ENCODE measurements around the gene MSH5.

MSH5 gene

DNA sequence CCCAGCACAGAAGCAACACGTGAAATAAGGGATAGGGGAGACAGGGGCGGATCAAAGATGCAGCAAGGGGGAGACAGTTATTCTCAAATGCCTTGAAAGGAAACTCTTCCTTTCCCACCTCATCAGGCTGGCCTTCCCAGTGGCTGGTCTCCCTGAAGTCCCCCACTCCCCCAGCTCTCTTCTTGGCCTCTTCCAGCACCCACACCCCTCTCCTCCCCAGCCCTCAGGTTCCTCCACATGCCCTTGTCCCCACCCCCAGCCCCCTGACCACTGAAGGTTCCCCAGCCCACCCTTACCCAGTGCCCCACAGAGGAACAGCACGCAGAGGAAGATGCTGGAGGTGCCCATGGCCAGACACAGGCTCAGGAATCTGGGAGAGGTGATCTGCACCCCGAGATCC is 26.3 kb upstream of the MSH5 start:
- DNase-seq, result no peak

DNA sequence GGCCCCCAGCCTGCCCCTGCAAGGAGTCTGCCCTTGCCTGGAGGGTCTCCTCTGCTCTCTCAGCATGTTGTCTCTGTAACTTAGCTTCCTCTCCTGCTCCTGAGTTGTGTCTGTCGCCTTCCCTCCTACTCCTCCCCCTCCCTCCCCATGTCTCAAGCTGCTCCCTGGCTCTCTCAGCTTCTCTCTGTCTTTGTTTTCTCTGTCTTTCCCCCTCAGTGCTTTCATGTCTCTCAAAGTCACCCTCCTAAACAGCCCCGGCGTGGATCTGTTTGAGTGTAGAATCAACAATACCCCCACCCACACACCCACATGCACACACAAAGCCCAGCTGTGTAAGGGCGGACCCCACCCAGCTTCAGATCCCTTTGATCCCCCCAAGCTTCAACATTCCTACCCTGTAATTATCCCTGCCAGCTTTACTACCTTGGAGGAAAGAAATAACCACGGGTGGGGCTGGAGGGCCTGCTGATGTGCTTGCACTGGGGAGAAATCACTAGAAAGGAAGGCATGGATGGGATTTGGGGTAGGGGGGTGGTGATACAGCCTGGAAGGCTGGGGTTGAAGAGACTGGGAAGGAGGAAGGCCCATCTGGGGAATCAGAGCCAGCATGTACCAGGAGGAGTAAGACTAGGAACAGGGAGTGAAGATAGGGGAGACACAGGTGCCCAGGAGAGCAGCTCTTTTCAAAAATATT is 25.7 kb upstream of the MSH5 start:
- DNase-seq, result no peak

DNA sequence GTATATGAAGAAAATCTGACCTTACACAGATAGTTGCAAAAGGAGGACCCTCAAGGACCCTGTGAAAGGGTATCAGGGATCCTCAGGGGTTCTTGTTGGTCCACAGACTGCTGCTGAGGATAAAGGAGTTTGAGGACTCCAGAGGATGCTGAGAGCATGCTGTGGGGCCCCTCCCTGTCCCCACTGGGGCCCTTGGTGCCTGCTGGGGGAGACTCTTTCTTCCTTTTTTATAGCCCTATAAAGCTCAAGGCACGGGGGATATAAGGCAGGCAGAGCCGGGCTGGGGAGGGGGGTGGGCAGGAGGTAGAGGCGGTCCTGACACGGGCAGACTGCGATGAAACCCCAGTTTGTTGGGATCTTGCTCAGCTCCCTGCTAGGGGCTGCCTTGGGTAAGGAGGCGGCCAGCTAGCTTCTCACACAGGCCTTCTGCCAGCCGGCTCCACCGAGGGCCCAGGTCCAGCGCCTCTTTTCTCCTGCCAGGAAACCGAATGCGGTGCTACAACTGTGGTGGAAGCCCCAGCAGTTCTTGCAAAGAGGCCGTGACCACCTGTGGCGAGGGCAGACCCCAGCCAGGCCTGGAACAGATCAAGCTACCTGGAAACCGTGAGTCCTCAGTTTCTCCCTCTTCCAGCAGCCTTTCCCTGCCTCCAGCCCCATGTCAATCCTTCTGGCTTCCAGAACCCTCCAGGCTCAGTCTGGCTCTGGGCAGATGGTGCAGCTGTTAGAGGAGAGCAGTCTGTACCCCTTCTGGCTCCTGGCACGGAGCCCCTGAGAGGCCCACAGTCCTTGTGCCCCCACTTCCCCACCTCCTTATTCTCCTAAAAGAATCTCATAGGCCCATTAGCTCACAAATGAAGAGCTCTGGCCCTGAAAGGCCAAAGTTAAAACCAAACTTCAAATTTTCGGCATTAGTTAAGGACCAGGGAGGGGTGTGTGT is 24.5 kb upstream of the MSH5 start, which contains the start of gene LY6G6D:
TSS of gene LY6G6D (plus strand) at position 327 of the 937 bp plus-strand sequence. CDS start at position 335, 8 bp downstream.
- DNase-seq, result no peak

DNA sequence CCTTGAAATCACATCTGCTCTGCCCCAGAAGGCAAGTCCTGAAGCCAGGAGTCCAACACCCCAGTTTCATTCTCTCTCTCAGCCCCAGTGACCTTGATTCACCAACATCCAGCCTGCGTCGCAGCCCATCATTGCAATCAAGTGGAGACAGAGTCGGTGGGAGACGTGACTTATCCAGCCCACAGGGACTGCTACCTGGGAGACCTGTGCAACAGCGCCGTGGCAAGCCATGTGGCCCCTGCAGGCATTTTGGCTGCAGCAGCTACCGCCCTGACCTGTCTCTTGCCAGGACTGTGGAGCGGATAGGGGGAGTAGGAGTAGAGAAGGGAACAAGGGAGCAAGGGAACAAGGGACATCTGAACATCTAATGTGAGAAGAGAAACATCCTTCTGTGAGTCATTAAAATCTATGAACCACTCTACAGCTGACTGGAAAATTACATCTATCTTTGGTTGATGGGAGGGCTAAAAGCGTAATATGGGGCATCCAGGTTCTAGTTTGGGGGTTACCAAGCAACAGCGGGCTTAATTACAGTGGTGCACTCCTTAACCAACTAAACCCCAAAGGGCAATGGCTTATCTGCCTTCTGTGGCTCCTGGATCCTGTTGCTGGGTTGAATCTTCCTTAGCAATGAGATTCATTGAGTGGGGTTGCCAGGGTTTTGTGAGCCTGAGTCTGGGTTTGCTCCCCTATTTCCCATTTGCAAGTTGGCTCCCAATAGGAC is 22.1 kb upstream of the MSH5 start:
- no peak for DNase-seq

DNA sequence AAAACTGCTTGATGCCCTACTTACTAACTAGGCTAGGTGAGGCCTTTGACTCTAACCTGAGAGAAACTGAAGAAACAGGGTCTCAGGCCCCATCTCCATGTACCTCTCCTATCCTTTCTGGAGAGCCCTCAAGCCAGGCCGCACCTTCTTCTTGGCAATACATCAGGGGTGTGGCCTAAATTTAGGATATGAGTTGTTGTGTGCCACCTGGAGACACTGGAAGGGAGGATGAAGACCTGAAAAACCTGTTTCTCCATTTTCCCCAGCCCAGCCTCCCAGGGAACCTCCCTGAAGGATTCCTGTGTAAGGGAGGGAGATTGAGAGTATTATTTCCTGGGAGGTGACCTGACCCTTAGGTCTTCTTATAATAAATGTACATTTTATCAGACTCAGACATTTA is 21.5 kb upstream of the MSH5 start:
- no peak for DNase-seq

DNA sequence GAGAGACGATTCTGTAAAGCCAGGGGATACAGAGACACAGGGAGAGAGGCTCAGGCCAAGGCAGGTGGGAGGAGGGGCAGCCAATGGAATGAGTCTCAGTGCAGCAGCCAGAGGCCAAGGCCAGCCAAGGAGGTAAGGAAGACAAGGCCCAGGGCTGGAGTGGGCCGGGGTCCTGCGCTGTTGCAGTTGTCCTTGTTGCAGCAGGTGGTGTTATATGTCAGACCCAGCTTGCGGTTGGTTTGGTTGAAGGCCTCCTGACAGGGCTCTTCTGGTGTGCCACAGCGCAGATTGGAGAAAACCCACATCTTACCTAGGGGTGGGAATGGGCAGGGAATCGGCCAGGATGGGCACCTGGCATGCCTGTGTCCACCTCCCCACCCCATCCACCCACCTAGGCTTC is 20.8 kb upstream of the MSH5 start:
- no peak for DNase-seq

DNA sequence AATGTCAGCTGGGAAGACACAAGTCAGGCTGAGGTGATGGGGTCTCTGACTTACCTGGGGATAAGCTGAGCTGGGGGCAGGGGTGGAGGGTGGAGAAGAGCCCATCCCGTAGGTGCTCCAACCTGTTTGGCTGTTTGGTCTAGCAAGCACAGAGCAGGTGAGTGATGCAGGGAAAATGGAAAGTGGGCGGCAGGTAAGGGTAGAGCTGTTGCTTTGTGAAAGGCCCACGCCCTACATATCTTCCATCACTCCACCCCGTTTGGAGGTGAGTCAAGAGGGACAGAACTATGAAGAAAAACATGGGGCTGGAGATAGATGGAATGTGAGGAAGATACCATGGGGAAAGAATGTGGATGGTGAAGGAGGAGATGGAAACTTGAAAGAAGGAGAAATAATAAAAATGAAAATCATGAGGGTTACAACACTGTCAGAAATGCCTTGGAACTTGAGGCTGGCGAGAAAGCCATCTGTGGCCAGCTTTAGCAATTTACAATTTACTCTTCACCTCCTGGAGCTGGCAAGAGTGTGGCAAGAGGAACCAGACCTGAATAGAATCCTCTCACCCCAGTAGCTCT is 19.5 kb upstream of the MSH5 start:
- no peak for DNase-seq

DNA sequence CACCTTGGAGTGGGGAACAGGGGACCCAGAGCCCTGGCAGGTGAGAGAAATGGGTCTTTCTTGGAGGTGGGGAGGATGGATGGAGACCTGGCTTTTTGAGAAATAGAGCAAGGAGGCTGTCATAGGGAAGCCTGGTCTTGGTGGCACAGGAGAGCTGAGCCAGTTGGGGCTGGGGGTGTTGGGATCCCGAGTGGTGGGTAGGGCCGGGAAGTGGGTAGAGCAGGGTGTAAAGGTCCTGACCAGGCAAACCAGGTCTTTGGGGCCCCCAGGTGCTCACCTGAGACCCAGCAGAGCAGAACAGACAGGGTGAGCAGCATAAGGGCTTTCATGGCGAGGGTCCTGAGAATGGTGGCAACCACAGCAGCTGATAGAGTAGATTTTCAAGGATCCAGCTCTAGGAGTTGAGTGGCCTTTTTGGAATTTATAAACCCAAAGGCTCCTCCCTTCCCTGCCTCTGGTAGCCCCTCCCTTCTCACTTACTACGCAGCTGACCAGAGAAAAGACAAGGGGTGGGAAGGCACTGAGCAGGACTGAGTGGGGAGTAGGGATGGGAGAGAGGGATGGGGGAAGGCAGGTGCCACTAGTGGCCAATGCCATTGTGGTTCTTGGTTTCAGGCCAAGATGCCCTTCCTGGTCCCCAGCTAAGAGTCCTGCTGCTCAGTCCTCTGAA is 18.3 kb upstream of the MSH5 start, which contains the start of gene LY6G6C:
TSS of gene LY6G6C (minus strand) at position 396 of the 670 bp plus-strand sequence. CDS start at position 329, 67 bp downstream.
- no peak for DNase-seq

DNA sequence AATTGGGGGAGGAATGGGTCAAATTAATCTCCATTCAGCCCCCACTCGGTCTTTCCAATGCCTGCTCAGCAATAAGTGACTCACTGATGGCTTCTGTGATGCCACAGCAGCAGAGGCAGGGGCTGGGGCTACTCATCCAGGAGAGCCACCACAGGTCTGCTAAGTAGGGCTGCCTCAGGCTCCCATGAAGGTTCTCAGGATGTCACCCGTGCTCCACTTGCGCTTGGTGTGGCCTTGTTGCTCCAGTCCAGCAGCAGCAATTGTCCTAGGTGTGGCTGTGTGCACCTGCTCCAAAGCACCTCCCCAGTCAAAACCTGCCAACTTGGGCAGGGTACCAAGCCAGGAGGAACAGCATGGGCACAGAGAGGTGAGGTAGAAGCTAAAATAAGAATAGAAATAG is 17.6 kb upstream of the MSH5 start:
- no peak for DNase-seq

DNA sequence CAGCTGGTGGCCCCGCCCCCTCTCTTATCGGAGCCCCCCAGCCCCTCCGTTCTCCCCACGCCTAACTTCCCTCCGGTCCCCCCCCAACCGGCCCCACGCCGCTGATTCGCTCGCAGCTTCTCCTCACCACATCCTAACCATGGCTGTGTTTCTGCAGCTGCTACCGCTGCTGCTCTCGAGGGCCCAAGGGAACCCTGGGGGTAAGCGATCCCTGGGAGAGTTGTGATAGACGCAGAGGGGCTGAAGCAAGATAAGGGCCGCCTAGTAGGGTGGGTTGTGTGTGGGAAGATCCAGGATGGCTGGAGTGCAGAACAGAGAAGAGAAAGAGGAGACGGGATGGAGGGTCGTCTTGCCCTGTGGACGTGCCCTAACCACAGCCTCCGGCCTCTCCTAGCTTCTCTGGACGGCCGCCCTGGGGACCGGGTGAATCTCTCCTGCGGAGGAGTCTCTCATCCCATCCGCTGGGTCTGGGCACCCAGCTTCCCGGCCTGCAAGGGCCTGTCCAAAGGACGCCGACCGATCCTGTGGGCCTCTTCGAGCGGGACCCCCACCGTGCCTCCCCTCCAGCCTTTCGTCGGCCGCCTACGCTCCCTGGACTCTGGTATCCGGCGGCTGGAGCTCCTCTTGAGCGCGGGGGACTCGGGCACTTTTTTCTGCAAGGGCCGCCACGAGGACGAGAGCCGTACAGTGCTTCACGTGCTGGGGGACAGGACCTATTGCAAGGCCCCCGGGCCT is 16.4 kb upstream of the MSH5 start, which contains the start of gene MPIG6B:
TSS of gene MPIG6B (plus strand) at position 129 of the 735 bp plus-strand sequence. CDS start at position 140, 11 bp downstream.
- DNase-seq, result no peak

DNA sequence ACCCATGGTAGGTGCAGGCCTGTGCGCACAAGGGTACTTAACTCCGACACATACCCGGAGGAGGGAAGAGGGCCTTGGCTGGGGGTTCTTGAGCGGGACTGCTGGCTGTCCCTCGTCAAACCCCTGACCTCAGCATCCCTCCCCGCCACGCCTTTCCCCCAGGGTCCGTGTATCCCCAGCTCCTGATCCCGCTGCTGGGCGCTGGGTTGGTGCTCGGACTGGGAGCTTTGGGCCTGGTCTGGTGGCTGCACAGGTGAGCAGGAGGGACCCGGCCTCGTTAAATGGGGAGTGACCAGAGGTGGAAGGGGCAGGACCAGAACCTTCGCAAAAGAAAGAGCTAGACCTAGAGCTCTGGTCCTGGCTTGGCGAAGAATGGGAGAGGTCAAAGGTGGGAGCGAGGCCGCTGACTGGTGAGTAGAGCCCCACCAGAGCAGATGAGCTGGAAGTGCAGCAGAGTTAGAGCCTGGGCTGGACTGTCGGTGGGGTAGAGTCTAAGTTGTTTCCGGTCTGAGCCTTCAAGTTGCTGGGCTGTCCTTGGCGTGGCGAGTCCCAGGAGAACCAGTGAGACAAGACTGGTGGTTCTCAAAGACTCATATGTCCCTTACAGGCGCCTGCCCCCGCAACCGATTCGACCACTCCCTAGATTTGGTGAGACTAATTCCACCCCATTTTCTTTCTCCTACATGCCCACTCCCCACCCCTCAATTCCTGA is 15.7 kb upstream of the MSH5 start:
- no peak for DNase-seq

DNA sequence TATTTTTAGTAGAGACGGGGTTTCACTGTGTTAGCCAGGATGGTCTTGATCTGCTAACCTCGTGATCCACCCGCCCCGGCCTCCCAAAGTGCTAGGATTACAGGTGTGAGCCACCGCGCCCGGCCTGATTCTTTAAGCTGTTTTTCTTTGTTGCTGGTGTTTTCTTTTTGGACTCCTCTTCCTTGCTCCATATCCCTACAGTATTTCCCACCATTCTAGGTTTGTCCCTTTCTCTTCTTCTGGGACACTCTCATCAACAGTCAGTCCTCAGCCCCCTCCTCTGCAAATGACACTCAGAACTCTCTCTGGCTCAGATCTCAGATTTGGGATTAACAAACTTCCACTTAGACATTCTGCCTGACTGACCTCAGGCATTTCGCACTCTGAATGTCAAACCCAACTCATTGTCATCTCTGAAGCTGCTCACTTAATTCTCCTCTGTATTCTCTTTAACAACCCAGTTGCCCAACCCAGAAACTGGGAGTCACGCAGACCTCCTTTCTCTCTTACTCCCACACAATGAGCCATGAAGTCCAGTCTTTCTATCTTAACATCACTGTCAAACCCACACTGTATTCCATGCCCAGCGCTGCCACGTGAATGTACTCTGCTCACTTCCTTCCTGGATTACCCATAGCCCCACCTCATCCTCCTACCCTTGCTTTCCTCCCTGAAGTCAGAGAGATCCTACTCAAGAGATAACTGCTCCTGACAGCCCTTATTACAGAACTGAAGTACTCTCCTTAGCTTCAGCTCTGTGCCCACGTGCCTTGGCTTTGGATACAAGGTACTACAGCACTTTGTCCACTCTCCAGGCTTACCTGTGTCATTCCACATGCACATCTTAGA is 14.1 kb upstream of the MSH5 start:
- no peak for DNase-seq

DNA sequence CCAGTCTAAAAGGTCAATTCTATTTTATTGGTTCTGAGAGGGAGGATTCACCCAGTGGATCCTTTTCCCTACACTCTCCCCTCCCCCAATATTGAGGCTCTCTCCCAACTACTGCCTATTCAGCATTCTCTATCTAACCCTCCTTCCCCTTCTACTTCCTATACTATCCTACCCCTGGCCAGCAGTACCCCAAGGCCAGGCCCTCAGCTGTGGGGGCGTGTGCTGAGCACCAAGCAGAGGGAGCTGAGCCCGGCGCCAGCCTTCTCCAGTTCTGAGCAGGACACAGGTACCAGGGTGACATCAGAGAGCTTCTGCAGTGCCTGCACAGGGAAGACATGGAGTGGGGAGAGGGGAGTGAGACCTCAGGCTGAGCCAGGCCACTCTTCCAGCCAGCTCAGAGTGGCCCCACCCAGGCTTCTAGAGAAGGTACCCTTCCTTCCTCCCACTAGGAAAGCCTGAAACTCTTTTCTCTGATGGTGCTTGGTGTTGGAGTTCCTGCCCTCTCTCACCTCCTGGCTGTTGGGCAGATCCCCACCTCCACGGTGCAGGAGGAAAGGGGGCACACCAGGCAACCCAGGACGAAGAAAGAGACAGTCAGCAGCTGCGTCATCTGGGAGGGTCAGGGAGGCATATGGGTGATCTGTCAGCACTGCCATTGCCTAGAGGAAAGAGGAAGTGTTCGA is 12.6 kb upstream of the MSH5 start:
- peak; percentile 30 to 74 for DNase-seq

DNA sequence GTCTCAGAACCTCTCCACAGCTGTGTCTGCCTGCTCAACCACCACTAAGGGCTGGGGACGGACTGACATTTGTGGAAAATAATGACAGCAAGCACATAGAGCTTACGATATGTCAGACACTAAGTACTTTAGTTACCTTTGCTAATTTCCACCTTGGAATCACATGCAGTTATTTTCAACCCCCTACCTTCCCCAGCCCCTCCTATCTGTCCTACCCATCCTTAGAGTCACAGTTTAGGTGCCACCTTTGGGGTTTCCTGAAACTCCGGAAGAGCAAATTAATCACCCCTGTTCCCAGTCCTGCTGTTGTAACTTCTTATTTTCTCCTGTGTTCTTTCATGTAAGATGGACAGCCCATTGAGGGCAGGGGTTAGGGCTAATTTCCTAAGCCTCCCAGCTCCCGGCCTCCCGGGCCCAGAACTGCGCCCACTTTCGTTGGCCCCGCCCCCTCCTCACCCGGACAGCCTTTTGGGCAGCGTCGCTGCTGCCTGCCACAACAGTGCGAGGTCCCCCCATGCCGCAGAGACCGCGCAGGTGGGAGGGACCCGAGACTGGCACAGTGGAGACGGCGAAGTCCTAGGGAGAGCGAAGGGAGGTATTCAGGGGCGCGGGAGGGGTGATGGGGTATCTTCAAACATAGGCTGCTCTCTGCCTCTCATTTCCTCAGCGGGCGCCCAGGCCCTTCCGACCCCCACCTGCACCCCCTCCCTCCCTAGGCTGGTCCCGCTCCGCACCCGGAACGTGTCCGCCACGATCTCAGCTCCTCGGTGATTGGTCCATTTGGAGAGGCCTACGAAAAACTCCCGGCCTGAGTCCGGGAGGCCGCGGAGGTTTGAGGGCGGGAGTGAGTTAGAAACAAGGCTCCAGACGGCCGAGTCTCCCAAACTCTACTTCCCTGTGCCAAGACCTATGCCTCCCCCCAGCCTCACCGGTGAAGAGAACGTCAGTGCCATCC is 11.8 kb upstream of the MSH5 start:
- DNase-seq, result no peak

DNA sequence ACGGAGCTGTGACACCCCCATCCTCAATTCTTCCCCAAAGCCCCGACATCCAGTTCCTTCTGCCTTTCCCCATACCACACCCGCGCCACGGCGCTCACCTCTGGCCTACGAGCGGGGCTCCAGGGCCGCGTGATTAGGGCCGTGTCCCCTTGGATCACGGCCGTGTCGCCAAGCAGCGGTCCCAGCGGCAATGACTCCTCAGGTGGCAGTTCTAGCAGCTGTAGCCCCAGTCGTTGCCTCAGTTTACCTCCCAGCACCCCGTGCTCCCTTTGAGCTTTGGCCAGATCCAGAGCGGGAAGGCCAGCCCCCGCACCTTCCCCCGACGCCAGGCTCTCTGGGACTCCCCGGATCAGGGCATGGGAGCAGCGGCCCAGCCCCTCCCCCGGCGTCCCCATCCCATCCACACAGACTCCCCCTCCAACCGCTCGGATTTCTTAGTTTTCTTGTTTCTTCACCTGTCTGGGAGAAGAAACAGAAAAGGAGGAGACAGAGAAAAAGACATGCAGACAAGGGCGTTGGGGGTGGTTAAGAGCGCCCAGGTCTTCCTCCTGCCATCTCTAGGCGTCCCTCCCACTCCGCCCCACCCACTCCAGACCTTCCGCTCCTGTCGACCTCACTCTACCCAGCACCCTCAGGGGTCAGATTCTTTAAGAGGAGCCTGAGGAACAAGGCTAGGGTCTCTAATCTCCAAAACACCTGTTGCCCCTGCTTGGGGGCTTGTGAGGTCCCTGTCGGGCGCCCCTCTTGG is 10.9 kb upstream of the MSH5 start, which contains the start of gene DDAH2:
TSS of gene DDAH2 (minus strand) at position 533 of the 748 bp plus-strand sequence. CDS start at position 395, 138 bp downstream.
- DNase-seq, result no peak

DNA sequence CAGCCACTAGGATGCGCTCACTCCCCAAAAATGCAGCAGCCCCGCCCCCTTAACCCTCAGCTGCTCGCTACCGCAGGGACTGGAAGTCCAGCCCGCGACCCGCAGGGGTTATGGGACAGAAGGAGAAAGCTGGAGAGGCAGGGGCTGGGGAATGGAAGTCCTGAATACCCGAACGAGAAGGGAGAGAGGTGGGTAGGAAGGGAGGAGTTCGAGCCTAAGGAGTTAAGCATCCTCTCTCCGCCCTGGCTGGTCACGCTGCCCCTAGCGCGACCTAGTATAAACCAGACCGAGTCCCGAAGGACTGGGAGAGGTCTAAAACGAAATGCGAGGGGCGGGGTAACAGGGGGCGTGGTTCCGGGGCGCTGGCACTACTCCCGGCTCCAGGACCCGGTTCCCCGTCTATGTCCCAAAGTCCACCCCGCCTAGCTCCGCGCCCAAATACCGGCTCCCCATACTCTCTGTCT is 10.3 kb upstream of the MSH5 start:
- peak; percentile 82 to 85 for DNase-seq
